ENCODE data around the gene AFDN.
"Not testable (repeated sequence)": the region's sequence is repeated elsewhere in the genome, so short reads cannot be mapped to it uniquely, and the experiment has no call there.

The AFDN gene

GRCh38 chr6:167993831-167994230, 167.1 kb downstream of the AFDN start:
- no peak for DNase-seq

GRCh38 chr6:167995302-167995701, 168.6 kb downstream of the AFDN start:
- no peak for DNase-seq

- no peak for DNase-seq
Measured at GRCh38 chr6:167995731-167996151, 169.0 kb downstream of the AFDN start.

GRCh38 chr6:167996424-167997199, 169.9 kb downstream of the AFDN start:
- peak in 9 of 51 donors; percentile 18 to 69 (median 32) for DNase-seq

- DNase-seq = no peak
Measured at GRCh38 chr6:167997642-167998041, 170.9 kb downstream of the AFDN start, which contains the start of gene KIF25. KIF25 (plus strand) TSS chr6:167997671; CDS start chr6:168029586, 31,915 bp downstream.

GRCh38 chr6:167998215-167998614, 171.5 kb downstream of the AFDN start:
- DNase-seq = no peak

GRCh38 chr6:168000198-168001028, 173.7 kb downstream of the AFDN start:
- DNase-seq = no peak

- DNase-seq = no peak
Measured at GRCh38 chr6:168001029-168001332, 174.3 kb downstream of the AFDN start.

- DNase-seq = not testable (repeated sequence)
Measured at GRCh38 chr6:168001514-168001913, 174.8 kb downstream of the AFDN start.

- no peak for DNase-seq
Measured at GRCh38 chr6:168002804-168003203, 176.1 kb downstream of the AFDN start.

GRCh38 chr6:168004023-168004422, 177.3 kb downstream of the AFDN start:
- DNase-seq = no peak

GRCh38 chr6:168004945-168005344, 178.2 kb downstream of the AFDN start:
- no peak for DNase-seq

- DNase-seq = no peak
Measured at GRCh38 chr6:168005796-168006195, 179.1 kb downstream of the AFDN start.

- DNase-seq = no peak
Measured at GRCh38 chr6:168007592-168008338, 181.1 kb downstream of the AFDN start.

GRCh38 chr6:168009331-168009730, 182.6 kb downstream of the AFDN start:
- no peak for DNase-seq

- DNase-seq = no peak
Measured at GRCh38 chr6:168011291-168011690, 184.6 kb downstream of the AFDN start.

- DNase-seq = no peak
Measured at GRCh38 chr6:168012431-168013249, 185.9 kb downstream of the AFDN start.

GRCh38 chr6:168013250-168013915, 186.7 kb downstream of the AFDN start:
- DNase-seq = no peak

- DNase-seq = no peak
Measured at GRCh38 chr6:168014428-168014827, 187.7 kb downstream of the AFDN start.

GRCh38 chr6:168015009-168015408, 188.3 kb downstream of the AFDN start:
- no peak for DNase-seq

Data from hypothalamus (tissue), 51 donors.